ENCODE data around the gene SEMA3G.

Gene SEMA3G

GRCh38 chr3:52402706-52403270, 42.1 kb downstream of the SEMA3G start:
- H3K9ac ChIP-seq (ENCODE audit: low read depth, low read length), result no peak overlapping the region
- H3K4me3 ChIP-seq (ENCODE audit: low read length), result no peak overlapping the region
- no peaks in the 10 kb centered on the region for H3K27me3 ChIP-seq (ENCODE audit: control insufficient read depth, insufficient read depth, low read length)
- H3K4me2 ChIP-seq (ENCODE audit: low read length), result no peak overlapping the region
- no peaks in the 10 kb centered on the region for H3K9me3 ChIP-seq (replicated peaks; ENCODE audit: low read length)
- H3K4me1 ChIP-seq (ENCODE audit: control insufficient read depth, insufficient read depth, low read length), result peaks cover 6% of the 10 kb centered on the region
- H3K36me3 ChIP-seq (ENCODE audit: insufficient read depth, low read length), result peaks cover 76% of the 10 kb centered on the region

- Histone ChIP-seq H3K4me2 (ENCODE audit: low read length) (no peak overlapping the region), H3K36me3 (ENCODE audit: insufficient read depth, low read length) (peaks cover 69% of the 10 kb centered on the region), H3K4me3 (ENCODE audit: low read length) (no peak overlapping the region), H3K9ac (ENCODE audit: low read depth, low read length) (no peak overlapping the region), H3K27me3 (ENCODE audit: control insufficient read depth, insufficient read depth, low read length) (no peaks in the 10 kb centered on the region), H3K9me3 (replicated peaks; ENCODE audit: low read length) (no peaks in the 10 kb centered on the region), H3K4me1 (ENCODE audit: control insufficient read depth, insufficient read depth, low read length) (peaks cover 6% of the 10 kb centered on the region)
Observed at GRCh38 chr3:52402101-52402521, 42.8 kb downstream of the SEMA3G start.

DNA sequence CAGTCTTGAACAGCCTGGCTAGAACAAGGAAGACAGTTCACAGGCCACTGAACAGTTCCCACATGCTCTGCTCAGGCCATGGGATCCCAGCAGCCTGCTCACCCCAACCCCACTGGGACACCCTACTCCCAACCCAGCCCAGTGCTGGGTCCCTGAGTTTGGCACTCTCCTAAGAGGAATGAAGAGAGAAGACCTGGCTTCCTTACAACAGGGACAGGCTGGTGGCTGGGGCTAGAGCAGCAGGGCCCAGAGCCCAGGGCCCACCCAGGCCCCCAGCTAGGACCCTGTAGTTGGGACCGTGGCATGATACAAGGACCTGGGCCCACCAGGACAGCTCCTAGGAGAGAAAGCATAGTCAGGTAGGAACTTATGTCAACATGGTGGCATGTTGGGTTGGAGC, 43.4 kb downstream of the SEMA3G start:
- no peaks in the 10 kb centered on the region for H3K27me3 ChIP-seq (ENCODE audit: control insufficient read depth, insufficient read depth, low read length)
- peaks cover 63% of the 10 kb centered on the region for H3K36me3 ChIP-seq (ENCODE audit: insufficient read depth, low read length)
- no peak overlapping the region for H3K4me3 ChIP-seq (ENCODE audit: low read length)
- H3K4me2 ChIP-seq (ENCODE audit: low read length), result no peak overlapping the region
- H3K9me3 ChIP-seq (replicated peaks; ENCODE audit: low read length), result no peaks in the 10 kb centered on the region
- peaks cover 6% of the 10 kb centered on the region for H3K4me1 ChIP-seq (ENCODE audit: control insufficient read depth, insufficient read depth, low read length)
- no peak overlapping the region for H3K9ac ChIP-seq (ENCODE audit: low read depth, low read length)

DNA sequence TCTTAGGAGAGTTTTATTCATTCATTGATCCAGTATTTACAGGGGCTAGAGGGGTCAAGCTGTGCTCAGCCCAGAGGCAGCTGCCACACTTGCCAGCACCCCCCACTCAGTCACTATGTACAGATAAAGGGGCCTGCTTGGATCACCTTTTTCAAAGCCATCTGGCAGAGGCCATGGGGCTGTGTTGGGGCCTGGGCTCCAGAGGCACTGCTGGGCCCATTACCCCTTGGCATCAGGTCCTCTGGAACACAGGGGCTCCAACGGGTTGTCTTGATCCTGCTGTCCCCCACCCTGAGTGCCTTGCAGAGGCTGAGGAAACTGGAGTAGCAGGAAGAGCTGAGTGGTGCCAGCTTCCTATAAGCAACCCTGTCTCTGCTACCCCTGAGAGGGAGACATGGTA, 43.9 kb downstream of the SEMA3G start:
- H3K9me3 ChIP-seq (replicated peaks; ENCODE audit: low read length), result no peaks in the 10 kb centered on the region
- peaks cover 58% of the 10 kb centered on the region for H3K36me3 ChIP-seq (ENCODE audit: insufficient read depth, low read length)
- no peaks in the 10 kb centered on the region for H3K27me3 ChIP-seq (ENCODE audit: control insufficient read depth, insufficient read depth, low read length)
- H3K4me2 ChIP-seq (ENCODE audit: low read length), result no peak overlapping the region
- H3K4me3 ChIP-seq (ENCODE audit: low read length), result no peak overlapping the region
- H3K9ac ChIP-seq (ENCODE audit: low read depth, low read length), result no peak overlapping the region
- H3K4me1 ChIP-seq (ENCODE audit: control insufficient read depth, insufficient read depth, low read length), result peaks cover 6% of the 10 kb centered on the region

GRCh38 chr3:52400275-52400793, 44.6 kb downstream of the SEMA3G start:
- peaks cover 51% of the 10 kb centered on the region for H3K36me3 ChIP-seq (ENCODE audit: insufficient read depth, low read length)
- H3K27me3 ChIP-seq (ENCODE audit: control insufficient read depth, insufficient read depth, low read length), result no peaks in the 10 kb centered on the region
- H3K9me3 ChIP-seq (replicated peaks; ENCODE audit: low read length), result no peaks in the 10 kb centered on the region
- H3K4me2 ChIP-seq (ENCODE audit: low read length), result no peak overlapping the region
- H3K4me3 ChIP-seq (ENCODE audit: low read length), result no peak overlapping the region
- peaks cover 6% of the 10 kb centered on the region for H3K4me1 ChIP-seq (ENCODE audit: control insufficient read depth, insufficient read depth, low read length)
- H3K9ac ChIP-seq (ENCODE audit: low read depth, low read length), result no peak overlapping the region

DNA sequence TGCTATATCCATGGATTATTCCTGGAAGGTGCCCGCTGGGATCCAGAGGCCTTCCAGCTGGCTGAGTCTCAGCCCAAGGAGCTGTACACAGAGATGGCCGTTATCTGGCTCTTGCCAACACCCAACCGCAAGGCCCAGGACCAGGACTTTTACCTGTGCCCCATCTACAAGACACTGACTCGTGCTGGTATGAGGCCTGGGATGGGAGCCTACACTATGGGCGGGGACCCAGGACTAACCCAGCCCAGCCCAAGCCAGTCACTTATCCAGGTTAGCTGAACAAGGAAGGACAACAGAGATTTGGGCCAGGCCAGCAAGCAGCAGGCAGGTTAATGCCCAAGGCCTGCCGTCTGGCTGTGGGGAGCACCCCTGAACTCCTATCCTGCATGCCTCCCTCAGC, 45.3 kb downstream of the SEMA3G start:
- Histone ChIP-seq H3K4me2 (ENCODE audit: low read length) (no peak overlapping the region), H3K9ac (ENCODE audit: low read depth, low read length) (no peak overlapping the region), H3K4me1 (ENCODE audit: control insufficient read depth, insufficient read depth, low read length) (peaks cover 6% of the 10 kb centered on the region), H3K4me3 (ENCODE audit: low read length) (no peak overlapping the region), H3K9me3 (replicated peaks; ENCODE audit: low read length) (no peaks in the 10 kb centered on the region), H3K27me3 (ENCODE audit: control insufficient read depth, insufficient read depth, low read length) (no peaks in the 10 kb centered on the region), H3K36me3 (ENCODE audit: insufficient read depth, low read length) (peaks cover 46% of the 10 kb centered on the region)

GRCh38 chr3:52399131-52399530, 45.8 kb downstream of the SEMA3G start:
- H3K27me3 ChIP-seq (ENCODE audit: control insufficient read depth, insufficient read depth, low read length), result no peaks in the 10 kb centered on the region
- H3K4me2 ChIP-seq (ENCODE audit: low read length), result no peak overlapping the region
- peaks cover 2% of the 10 kb centered on the region for H3K4me1 ChIP-seq (ENCODE audit: control insufficient read depth, insufficient read depth, low read length)
- H3K36me3 ChIP-seq (ENCODE audit: insufficient read depth, low read length), result peaks cover 41% of the 10 kb centered on the region
- H3K9me3 ChIP-seq (replicated peaks; ENCODE audit: low read length), result no peaks in the 10 kb centered on the region
- no peak overlapping the region for H3K9ac ChIP-seq (ENCODE audit: low read depth, low read length)
- H3K4me3 ChIP-seq (ENCODE audit: low read length), result no peak overlapping the region

DNA sequence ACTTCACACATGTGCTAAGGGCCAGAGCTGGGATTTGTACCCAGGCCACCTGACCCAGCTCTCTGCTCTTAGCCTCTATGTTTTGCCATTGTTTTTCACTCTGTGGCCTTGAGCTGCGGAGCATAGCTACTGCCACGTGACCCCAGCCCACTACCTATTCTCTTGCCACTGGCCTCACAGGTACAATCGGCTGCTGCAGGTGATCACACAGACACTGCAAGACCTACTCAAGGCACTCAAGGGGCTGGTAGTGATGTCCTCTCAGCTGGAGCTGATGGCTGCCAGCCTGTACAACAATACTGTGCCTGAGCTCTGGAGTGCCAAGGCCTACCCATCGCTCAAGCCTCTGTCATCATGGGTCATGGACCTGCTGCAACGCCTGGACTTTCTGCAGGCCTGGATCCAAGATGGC, 46.2 kb downstream of the SEMA3G start:
- H3K4me2 ChIP-seq (ENCODE audit: low read length), result no peak overlapping the region
- no peaks in the 10 kb centered on the region for H3K4me1 ChIP-seq (ENCODE audit: control insufficient read depth, insufficient read depth, low read length)
- H3K36me3 ChIP-seq (ENCODE audit: insufficient read depth, low read length), result peaks cover 36% of the 10 kb centered on the region
- H3K9ac ChIP-seq (ENCODE audit: low read depth, low read length), result no peak overlapping the region
- H3K4me3 ChIP-seq (ENCODE audit: low read length), result no peak overlapping the region
- no peaks in the 10 kb centered on the region for H3K27me3 ChIP-seq (ENCODE audit: control insufficient read depth, insufficient read depth, low read length)
- no peaks in the 10 kb centered on the region for H3K9me3 ChIP-seq (replicated peaks; ENCODE audit: low read length)

DNA sequence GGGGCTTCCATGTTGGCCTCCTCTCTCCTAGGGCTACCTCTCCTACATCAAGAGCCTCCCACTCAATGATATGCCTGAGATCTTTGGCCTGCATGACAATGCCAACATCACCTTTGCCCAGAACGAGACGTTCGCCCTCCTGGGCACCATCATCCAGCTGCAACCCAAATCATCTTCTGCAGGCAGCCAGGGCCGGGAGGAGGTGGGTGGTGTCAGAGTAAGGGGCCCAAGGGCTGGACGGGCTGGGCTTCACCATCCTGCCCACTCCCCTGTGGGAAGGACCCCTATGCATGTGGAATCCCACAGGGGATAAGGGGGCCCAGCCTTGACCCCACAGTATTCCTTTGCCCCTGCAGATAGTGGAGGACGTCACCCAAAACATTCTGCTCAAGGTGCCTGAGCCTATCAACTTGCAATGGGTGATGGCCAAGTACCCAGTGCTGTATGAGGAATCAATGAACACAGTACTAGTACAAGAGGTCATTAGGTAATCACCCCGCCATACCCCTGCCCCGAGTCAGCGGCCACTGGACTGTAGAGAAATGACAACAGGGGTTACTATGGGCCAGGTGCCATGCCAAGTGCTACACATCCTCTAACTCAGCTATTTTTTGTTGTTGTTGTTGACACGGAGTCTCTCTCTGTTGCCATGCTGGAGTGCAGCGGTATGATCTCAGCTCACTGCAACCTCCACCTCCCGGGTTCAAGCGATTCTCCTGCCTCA, 47.1 kb downstream of the SEMA3G start:
- H3K27me3 ChIP-seq (ENCODE audit: control insufficient read depth, insufficient read depth, low read length), result no peaks in the 10 kb centered on the region
- no peaks in the 10 kb centered on the region for H3K4me1 ChIP-seq (ENCODE audit: control insufficient read depth, insufficient read depth, low read length)
- peaks cover 28% of the 10 kb centered on the region for H3K36me3 ChIP-seq (ENCODE audit: insufficient read depth, low read length)
- H3K9ac ChIP-seq (ENCODE audit: low read depth, low read length), result no peak overlapping the region
- no peak overlapping the region for H3K4me3 ChIP-seq (ENCODE audit: low read length)
- H3K4me2 ChIP-seq (ENCODE audit: low read length), result no peak overlapping the region
- H3K9me3 ChIP-seq (replicated peaks; ENCODE audit: low read length), result no peaks in the 10 kb centered on the region

DNA sequence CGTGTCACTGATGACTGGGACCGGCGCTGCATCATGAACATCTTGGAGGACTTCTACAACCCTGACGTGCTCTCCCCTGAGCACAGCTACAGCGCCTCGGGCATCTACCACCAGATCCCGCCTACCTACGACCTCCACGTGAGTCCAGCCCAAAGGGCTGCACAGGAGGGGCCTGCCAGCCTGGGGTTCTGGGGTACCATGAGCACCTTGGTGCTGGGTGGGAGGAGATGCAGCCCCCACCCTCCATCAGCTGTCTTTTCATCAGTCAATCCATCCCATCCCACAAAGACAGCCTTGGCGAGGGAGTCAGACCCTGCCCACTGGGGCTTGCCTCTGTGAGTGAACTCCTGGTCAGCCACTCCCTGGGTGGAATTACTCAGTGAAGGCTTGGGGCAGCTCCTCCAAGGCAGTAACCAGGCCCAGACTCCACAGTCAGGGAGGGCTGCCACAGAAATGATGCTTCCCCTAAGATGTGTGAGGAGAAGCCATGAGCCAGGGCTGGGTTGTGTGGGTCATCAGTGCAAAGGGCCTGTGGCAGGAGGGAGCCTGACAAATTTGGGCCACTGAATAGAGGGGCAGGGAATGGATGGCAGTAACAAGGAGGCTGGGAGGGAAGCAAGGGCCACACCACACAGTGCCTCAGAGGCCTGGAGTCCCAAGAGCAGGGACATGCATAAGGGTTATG, 47.9 kb downstream of the SEMA3G start:
- Histone ChIP-seq H3K4me3 (ENCODE audit: low read length) (no peak overlapping the region), H3K9ac (ENCODE audit: low read depth, low read length) (no peak overlapping the region), H3K4me2 (ENCODE audit: low read length) (no peak overlapping the region), H3K4me1 (ENCODE audit: control insufficient read depth, insufficient read depth, low read length) (no peaks in the 10 kb centered on the region), H3K27me3 (ENCODE audit: control insufficient read depth, insufficient read depth, low read length) (no peaks in the 10 kb centered on the region), H3K9me3 (replicated peaks; ENCODE audit: low read length) (no peaks in the 10 kb centered on the region), H3K36me3 (ENCODE audit: insufficient read depth, low read length) (peaks cover 20% of the 10 kb centered on the region)

- no peak overlapping the region for H3K9ac ChIP-seq (ENCODE audit: low read depth, low read length)
- no peaks in the 10 kb centered on the region for H3K9me3 ChIP-seq (replicated peaks; ENCODE audit: low read length)
- H3K36me3 ChIP-seq (ENCODE audit: insufficient read depth, low read length), result peaks cover 12% of the 10 kb centered on the region
- no peaks in the 10 kb centered on the region for H3K27me3 ChIP-seq (ENCODE audit: control insufficient read depth, insufficient read depth, low read length)
- H3K4me1 ChIP-seq (ENCODE audit: control insufficient read depth, insufficient read depth, low read length), result no peaks in the 10 kb centered on the region
- no peak overlapping the region for H3K4me3 ChIP-seq (ENCODE audit: low read length)
- no peak overlapping the region for H3K4me2 ChIP-seq (ENCODE audit: low read length)
Observed at GRCh38 chr3:52396011-52396906, 48.6 kb downstream of the SEMA3G start.

All from skeletal muscle satellite cell (primary cell).